Stimulated activated CD8-positive, alpha-beta memory T cell treated with anti-CD3 and anti-CD28 coated beads, Interleukin-7, amount 100 ng/mL, for 24 hours (primary cell): ENCODE results near the gene MRPS34.

Source experiments
- DNase-seq: peaks from one replicate; pipeline ENCODE4 v3.0.0-alpha.2; 2020; ENCODE audit warnings: low read depth

Gene MRPS34

DNA sequence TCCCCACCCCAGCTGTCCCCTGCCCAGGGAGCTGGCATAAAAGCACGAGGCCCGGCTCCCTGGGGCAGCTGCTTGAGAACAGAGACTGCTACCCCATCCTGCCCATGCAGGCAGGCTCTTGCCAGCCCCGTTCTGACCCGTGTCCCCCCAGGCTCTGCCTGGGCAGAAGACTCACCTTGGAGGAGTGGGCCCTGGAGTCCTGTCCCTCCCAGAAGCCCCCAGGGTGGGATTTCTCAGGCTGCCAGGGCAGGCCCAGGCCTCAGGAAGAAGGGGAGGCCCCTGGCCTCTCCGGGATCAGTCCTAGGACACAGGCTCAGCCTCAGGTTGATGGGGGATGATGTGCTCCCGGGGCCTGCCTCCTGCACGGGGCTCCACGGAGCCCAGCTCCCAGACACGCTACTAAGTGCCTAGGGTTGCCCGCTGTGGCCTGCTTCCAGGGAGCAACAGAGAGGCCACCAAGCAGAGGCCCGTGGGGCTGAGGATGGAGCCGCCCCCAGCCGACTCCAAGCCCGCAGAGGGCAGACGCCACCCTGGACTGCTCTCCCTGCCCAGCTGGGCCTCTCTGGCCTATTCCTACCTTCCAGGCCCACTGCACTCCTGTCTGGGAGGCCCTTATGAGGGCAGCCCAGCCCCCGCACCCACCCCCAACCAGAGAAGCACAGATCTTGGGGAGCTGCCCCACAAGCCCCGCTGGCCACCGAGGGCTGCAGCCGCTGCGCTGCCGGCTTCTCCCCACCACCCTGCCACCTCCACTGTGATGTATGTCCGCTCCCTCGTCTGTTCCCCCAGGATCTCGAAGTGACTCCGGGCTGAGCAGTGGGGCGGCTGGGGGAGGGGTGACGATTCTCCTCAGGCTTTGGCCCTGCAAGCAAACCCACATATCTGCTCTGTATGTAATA lies 3.3 kb downstream of the MRPS34 start:
- no peak for DNase-seq

GRCh38 chr16:1768767-1769401 lies 4.0 kb downstream of the MRPS34 start:
- DNase-seq = no peak

DNA sequence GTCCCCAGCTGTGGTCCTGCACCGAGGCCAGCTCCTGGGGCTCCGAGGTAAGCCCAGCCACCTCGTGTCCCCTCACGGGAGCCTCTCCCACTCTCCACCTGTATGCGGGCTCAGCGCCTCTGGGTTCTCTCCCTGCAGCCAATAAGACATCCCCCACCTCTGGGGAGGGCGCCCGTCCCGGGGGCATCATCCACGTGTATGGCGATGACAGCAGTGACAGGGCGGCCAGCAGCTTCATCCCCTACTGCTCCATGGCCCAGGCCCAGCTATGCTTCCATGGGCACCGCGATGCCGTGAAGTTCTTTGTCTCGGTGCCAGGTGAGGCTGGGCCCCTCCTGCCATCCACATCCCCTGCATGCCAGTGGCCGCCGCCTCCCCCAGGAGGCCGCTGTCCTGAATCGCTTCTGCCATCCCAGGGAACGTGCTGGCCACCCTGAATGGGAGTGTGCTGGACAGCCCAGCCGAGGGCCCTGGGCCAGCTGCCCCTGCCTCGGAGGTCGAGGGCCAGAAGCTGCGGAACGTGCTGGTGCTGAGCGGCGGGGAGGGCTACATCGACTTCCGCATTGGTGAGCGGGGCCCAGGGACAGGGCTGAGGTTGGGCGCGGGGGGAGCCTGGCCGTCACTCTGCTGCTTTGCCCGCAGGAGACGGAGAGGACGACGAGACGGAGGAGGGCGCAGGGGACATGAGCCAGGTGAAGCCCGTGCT lies 4.7 kb downstream of the MRPS34 start:
- no peak for DNase-seq

DNA sequence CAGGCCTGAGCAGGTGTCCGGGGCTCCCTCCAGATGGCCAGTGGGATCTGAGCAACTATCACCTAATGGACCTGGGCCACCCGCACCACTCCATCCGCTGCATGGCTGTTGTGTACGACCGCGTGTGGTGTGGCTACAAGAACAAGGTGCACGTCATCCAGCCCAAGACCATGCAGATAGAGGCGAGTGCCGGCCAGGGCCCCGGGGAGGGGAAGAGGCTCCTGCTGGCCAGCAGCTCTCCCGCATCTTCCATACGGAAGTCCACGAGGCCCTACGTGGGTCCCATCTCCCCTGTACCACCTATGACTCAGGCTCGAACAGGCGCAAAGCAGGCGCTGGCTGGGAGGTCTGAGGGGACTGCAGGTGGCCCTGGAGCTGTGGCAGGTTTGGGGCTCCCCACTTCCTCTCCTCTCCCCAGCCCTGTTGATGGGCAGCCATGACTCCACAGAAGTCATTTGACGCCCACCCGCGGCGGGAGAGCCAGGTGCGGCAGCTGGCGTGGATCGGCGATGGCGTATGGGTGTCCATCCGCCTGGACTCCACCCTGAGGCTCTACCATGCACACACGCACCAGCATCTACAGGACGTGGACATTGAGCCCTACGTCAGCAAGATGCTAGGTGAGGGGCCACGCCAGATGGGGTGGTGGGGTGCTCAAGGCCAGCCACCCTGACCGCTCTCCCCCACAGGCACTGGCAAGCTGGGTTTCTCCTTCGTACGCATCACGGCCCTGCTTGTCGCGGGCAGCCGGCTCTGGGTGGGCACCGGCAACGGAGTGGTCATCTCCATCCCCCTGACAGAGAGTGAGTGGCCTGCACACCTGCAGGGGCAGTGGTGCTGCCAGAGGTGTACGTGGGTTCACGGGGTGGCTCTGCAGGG lies 5.6 kb downstream of the MRPS34 start:
- DNase-seq = no peak

DNA sequence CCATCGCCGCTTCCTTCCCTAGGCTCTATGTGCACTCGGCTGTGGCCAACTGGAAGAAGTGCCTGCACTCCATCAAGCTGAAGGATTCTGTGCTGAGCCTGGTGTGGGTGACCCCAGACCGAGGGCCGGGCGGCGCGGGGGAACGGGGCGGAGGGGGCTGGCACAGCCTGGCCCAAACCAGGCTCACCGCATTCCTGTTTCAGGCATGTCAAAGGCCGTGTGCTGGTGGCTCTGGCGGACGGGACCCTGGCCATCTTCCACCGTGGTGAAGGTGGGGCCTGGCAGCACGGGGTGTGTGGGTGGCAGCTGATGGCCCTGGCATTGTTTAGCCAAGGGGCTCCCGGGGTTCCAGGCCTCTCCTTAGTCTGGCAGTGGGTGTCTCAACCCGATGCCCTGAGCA lies 6.2 kb downstream of the MRPS34 start:
- no peak for DNase-seq

GRCh38 chr16:1766231-1766630 lies 6.7 kb downstream of the MRPS34 start:
- DNase-seq = no peak

DNA sequence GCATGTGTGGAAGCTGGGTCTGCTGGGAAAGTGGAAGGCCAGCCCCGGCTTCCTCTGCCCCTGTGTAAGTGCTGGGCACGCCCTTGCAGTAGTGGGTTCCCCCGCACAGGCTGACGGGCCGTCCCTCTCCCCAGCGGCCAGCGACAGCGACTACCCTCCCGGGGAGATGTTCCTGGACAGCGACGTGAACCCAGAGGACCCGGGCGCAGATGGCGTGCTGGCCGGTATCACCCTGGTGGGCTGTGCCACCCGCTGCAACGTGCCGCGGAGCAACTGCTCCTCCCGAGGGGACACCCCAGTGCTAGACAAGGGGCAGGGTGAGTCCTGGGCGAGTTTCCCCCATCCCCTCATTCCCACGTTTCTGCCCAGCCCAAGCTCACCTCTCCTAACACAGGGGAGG lies 7.1 kb downstream of the MRPS34 start:
- no peak for DNase-seq

DNA sequence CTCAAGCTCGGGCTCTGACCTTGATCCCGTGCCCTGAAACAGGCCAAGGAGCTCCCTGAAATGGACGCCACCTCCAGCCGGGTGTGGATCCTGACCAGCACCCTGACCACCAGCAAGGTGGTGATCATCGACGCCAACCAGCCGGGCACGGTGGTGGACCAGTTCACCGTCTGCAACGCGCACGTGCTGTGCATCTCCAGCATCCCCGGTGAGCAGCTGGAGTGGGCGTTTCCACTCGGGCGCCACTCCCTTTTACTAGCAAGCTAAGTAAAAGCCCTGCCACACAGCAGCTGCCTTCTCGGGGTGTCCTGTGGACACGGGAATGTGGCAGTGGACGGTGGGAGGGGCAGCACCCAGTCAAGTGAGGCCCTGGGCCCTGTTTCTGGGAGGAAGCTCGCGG lies 8.0 kb downstream of the MRPS34 start:
- DNase-seq = no peak

DNA sequence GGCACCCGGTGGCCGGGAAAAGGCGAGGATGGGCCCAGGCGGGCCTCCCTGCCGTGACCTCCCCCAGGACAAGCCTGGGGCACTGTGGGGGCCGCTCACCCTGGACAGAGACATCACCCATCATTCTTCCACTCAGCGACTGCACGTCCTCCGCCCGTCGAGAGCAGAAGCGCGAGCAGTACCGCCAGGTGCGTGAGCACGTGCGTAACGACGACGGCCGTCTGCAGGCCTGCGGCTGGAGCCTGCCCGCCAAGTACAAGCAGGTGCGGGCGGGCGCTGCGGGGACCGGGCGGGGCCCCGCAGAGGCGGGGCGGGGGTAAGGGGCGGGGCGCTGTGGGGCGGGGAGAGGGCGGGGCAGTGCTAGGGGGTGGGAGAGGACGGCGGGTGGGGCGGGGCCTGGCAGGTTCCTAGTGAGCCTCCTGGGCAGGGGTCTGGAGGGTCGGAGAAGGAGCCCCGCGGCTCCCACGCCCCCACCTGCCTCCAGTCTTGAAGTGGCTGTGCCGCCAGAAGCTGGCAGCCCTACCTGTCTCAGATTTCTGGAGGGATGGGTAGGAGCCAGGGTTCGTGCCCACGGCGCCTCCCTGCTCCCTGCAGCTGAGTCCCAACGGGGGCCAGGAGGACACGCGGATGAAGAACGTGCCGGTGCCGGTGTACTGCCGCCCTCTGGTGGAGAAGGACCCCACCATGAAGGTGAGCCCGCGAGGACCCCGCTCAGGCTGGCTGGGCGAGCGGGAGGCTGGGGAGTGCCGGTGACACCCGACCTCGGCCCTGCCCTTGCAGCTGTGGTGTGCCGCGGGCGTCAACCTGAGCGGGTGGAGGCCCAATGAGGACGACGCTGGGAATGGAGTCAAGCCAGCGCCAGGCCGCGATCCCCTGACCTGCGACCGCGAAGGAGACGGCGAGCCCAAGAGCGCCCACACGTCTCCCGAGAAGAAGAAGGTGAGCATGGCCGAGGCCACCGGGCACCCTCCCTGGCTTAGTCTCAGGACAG lies 9.1 kb downstream of the MRPS34 start:
- DNase-seq = no peak

- DNase-seq = no peak
These were observed 9.9 kb downstream of the MRPS34 start for GRCh38 chr16:1762879-1763520.

- DNase-seq = no peak
These were observed 10.6 kb downstream of the MRPS34 start for GRCh38 chr16:1762196-1762878.

- DNase-seq = no peak
These were observed 11.2 kb downstream of the MRPS34 start for GRCh38 chr16:1761751-1762150.

DNA sequence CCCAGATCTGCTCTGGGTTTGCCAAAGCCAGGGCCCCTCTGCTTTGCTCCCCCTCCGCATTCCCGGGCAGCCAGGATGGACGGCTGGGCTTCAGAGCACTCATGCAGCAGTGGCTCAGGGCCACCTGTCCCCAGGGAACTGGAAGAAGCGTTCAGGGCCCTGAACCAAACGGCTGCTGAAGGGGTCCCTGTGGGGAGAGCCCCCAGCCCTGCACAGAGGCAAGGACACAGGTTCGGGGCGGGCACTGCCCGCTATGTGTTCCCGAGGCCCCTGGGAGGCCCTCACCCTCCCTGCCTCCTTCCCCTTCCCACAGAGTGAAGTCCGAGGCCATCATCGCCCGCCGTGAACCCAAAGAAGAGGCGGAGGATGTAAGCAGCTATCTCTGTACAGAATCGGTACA lies 12.0 kb downstream of the MRPS34 start:
- DNase-seq = no peak

DNA sequence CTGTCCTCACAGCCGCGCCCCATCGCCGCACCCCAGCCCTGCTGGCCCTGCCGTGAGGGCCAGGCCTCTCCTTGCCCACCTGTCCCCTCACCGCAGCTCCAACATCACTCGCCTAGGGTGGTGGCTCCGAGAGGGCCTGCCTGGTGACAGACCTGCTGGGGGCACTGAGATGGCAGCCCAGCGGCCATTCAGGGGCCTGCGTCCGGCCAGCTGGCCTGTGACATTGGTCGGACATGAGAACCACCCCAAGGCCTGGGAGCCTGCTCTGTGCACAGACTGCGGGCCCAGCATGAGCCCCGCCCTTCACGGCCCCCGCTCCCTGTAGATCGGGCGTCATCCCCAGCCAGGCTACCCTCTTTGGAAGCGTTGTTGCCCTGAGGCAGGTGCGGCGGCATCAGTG lies 13.4 kb downstream of the MRPS34 start:
- DNase-seq = no peak

- no peak for DNase-seq
These were observed 14.0 kb downstream of the MRPS34 start for GRCh38 chr16:1758923-1759322.

DNA sequence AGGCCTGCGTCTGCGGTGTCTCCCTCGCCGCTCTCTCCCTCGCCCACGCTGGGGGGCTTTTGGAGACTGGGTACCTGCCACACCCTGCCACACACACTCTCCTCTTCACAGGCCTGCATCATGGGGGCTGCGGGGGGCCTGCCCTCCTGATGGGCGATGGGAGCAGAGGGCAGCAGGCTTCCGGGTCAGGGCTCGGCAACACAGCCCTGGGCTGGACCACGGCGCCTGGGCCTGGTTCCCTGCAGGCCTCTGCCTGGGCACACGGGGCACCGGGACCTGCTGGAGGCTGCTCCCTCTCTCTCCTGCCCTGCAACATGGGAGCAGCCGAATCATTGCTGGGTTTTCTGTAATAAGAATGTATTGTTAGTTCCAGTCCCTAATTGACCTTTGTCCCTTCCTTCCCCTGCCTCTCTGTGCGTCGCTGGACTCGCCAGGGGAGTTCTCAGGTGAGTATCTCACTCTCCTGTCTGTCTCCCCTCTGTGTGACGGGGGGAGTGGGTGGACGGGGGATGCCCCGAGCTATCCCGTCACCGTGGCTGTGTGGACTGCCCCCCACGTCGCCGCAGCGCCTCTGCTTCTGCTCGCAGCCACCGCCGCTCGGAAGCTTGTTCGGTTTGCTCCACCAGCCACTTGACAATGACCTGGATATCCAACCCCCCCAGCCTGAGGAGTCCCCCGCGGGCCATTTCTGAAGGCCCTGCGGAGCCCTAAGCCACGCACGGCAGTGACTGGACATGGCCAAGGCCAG lies 15.0 kb downstream of the MRPS34 start:
- DNase-seq = no peak

DNA sequence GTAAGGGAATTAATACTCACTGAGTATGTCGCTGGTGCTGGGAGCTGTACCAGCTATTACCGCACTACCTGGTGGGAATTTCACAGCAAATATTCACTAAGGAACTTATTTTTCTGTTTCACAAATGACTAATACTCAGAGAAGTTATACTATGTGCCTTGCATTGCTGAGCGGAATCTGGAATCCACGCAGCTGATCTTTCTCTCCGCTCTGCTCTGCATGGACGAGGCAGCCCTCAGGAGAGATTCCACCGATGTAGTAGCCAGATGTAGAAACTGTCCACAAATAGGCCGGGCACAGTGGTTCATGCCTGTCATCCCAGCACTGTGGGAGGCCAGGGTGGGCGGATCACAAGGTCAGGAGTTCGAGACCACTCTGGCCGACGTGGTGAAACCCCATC lies 18.7 kb downstream of the MRPS34 start:
- DNase-seq = no peak

- DNase-seq = no peak
These were observed 20.1 kb downstream of the MRPS34 start for GRCh38 chr16:1752853-1753252.

- no peak for DNase-seq
These were observed 21.0 kb downstream of the MRPS34 start for GRCh38 chr16:1751946-1752345.
